B cell (primary cell): Measurements from ENCODE around the gene CDC37. TPM values are rescaled to one million over a fixed set of nuclear protein-coding genes. Genes with fewer than 3 reads are reported as not detected.

Source experiments
- ATAC-seq: fragments of 200-7000 bp; cut with Tn5 transposase; one replicate; pipeline ENCODE4 v1.10.0; 2021; ENCODE audit warnings: low read depth, mild to moderate bottlenecking, moderate number of reproducible peaks, moderate library complexity
- CTCF ChIA-PET: fragments of 350-600 bp; sonication (Branson Sonifier 250); formaldehyde crosslinking; loops from one replicate; lab custom pipeline; 2021; ENCODE audit warnings: antibody characterized with exemption, inconsistent platforms; lab: Charles Lee
- POLR2A ChIA-PET: fragments of 350-600 bp; sonication (Branson Sonifier 250); formaldehyde crosslinking; loops from one replicate; lab custom pipeline; 2021; ENCODE audit warnings: antibody characterized with exemption; lab: Charles Lee
- DNase-seq: peaks from one replicate; pipeline ENCODE4 v3.0.0; 2013
- H2AFZ ChIP-seq: 2 replicates; pipeline ENCODE4 v1.6.1; 2012; ENCODE audit warnings: mild to moderate bottlenecking, low read depth, low read length; ENCODE audit not compliant: insufficient read depth, poor library complexity, severe bottlenecking
- H3K27ac ChIP-seq, 2 donors: 1 replicate in 1 of 2; 2 replicates in 1 of 2; pipeline ENCODE4 v1.5.1; 2012 to 2013; ENCODE audit warnings: low read length in 2 of 2, mild to moderate bottlenecking in 2 of 2, moderate library complexity in 1 of 2
- H3K27me3 ChIP-seq, 4 experiments: fragments of 200-600 bp in 1 of 4; sonication (generic) in 1 of 4; replicated peaks in 1 of 4; 1 replicate in 2 of 4; 2 replicates in 2 of 4; pipeline versions ENCODE4 v1.6.1 to v1.7.0; 2013 to 2016; ENCODE audit warnings: low read length in 3 of 4, mild to moderate bottlenecking in 2 of 4, mixed read lengths in 1 of 4, moderate library complexity in 1 of 4; ENCODE audit not compliant: insufficient read depth in 4 of 4, control insufficient read depth in 3 of 4; ENCODE audit errors: control extremely low read depth in 1 of 4
- H3K36me3 ChIP-seq, 2 experiments: replicated peaks in 1 of 2; 1 replicate in 1 of 2; 2 replicates in 1 of 2; pipeline versions ENCODE4 v1.6.1 to v1.7.1; 2013; ENCODE audit warnings: low read length in 1 of 2; ENCODE audit not compliant: insufficient read depth in 2 of 2, control insufficient read depth in 1 of 2; ENCODE audit errors: control extremely low read depth in 1 of 2, extremely low read depth in 1 of 2
- H3K4me1 ChIP-seq, 2 donors: fragments of 200-600 bp in 1 of 2; sonication (generic) in 1 of 2; 1 replicate in 1 of 2; 2 replicates in 1 of 2; pipeline versions ENCODE4 v1.5.1 to v1.6.1; 2013 to 2017; ENCODE audit warnings: low read length in 2 of 2; ENCODE audit not compliant: control insufficient read depth in 2 of 2, insufficient read depth in 2 of 2
- H3K4me2 ChIP-seq: replicated peaks from 2 replicates; pipeline ENCODE3; 2012; ENCODE audit warnings: mild to moderate bottlenecking, low read depth, low read length; ENCODE audit not compliant: poor library complexity, severe bottlenecking
- H3K4me3 ChIP-seq, 5 experiments: fragments of 200-600 bp in 1 of 5; sonication (generic) in 1 of 5; 1 replicate in 3 of 5; 2 replicates in 2 of 5; pipeline versions ENCODE4 v1.5.1 to v1.7.0; 2011 to 2016; ENCODE audit warnings: low read length in 4 of 5, mild to moderate bottlenecking in 4 of 5, low read depth in 2 of 5, control low read depth in 1 of 5, moderate library complexity in 1 of 5; ENCODE audit not compliant: insufficient read depth in 1 of 5; ENCODE audit errors: control extremely low read depth in 1 of 5, extremely low read depth in 1 of 5
- H3K79me2 ChIP-seq: fragments of 200-600 bp; sonication (generic); one replicate; pipeline ENCODE4 v1.6.0; 2016; ENCODE audit warnings: low read length; ENCODE audit not compliant: control insufficient read depth, insufficient read depth
- H3K9ac ChIP-seq: fragments of 200-600 bp; sonication (generic); 2 replicates; pipeline ENCODE4 v1.6.1; 2017; ENCODE audit warnings: mild to moderate bottlenecking, low read length, moderate library complexity
- H3K9me3 ChIP-seq, 3 donors: one replicate each; pipeline versions ENCODE4 v1.6.1 to v1.7.1; 2013; ENCODE audit warnings: low read length in 2 of 3; ENCODE audit not compliant: control insufficient read depth in 2 of 3, insufficient read depth in 1 of 3; ENCODE audit errors: control extremely low read depth in 1 of 3
- H4K20me1 ChIP-seq: 2 replicates; pipeline ENCODE4 v1.6.0; 2012; ENCODE audit warnings: mild to moderate bottlenecking, low read length; ENCODE audit not compliant: insufficient read depth, control insufficient read depth, poor library complexity, severe bottlenecking
- H3K27ac Mint-ChIP-seq: one replicate; pipeline ENCODE4 v1.8.0; 2021; ENCODE audit warnings: mixed read lengths
- H3K27me3 Mint-ChIP-seq: one replicate; pipeline ENCODE4 v1.8.0; 2021; ENCODE audit warnings: mixed read lengths
- H3K4me1 Mint-ChIP-seq: one replicate; pipeline ENCODE4 v1.8.0; 2021; ENCODE audit warnings: mixed read lengths
- H3K4me3 Mint-ChIP-seq: one replicate; pipeline ENCODE4 v1.8.0; 2021; ENCODE audit warnings: mixed read lengths
- H3K9me3 Mint-ChIP-seq: one replicate; pipeline ENCODE4 v1.8.0; 2022; ENCODE audit warnings: mixed read lengths; ENCODE audit not compliant: insufficient read depth
- CTCF ChIP-seq: fragments of 200-600 bp; IDR thresholded peaks from one replicate; pipeline ENCODE4 v1.8.0; 2022; ENCODE audit warnings: antibody characterized with exemption, mild to moderate bottlenecking
- EZH2 ChIP-seq: IDR thresholded peaks from 2 replicates; pipeline ENCODE4 v1.6.1; 2012; ENCODE audit warnings: borderline replicate concordance, low read depth, mild to moderate bottlenecking, moderate library complexity, low read length; ENCODE audit not compliant: insufficient read depth, poor library complexity, severe bottlenecking
- WGBS: methylation state at CpG from one replicate; pipeline ENCODE4 v1.1.5; 2013; ENCODE audit warnings: missing lambda C conversion rate; ENCODE audit not compliant: insufficient coverage; 5-methylcytosine and 5-hydroxymethylcytosine counted together
- intact Hi-C: fragments of 100-400 bp; cut with micrococcal nuclease; formaldehyde crosslinking; loops from one replicate; pipeline ENCODE4 v1.10.0; 2022
- polyA plus RNA-seq: library from polyadenylated mRNA; depleted of rRNA; stranded (reverse); fragments of >200 nt; gene quantifications from 2 replicates; pipeline ENCODE4 v1.2.3, GENCODE V29; 2012
- total RNA-seq, 2 donors: library from RNA; stranded (reverse); fragments of 120-200 nt in 1 of 2; gene quantifications; 1 replicate in 1 of 2; 2 replicates in 1 of 2; pipeline versions ENCODE4 v1.2.3 to v1.2.4, GENCODE V29; 2013 to 2022

Gene CDC37
- total and polyA plus RNA-seq, 2 donors (not counting 1 experiment from before 2014, with no cell fraction given), result 193 to 408 TPM

- 7% methylated on average over 74 of the region's 75 CpGs for WGBS
- ATAC-seq, result no peak
- no peaks in the 10 kb centered on the region for H3K36me3 ChIP-seq
- Mint-ChIP-seq H3K9me3 (no peaks in the 10 kb centered on the region), H3K27me3 (peaks cover 13% of the 10 kb centered on the region), H3K4me3 (peak overlapping the region; percentile 94), H3K27ac (peak overlapping the region; percentile 91), H3K4me1 (peaks cover 67% of the 10 kb centered on the region)
- peaks cover 51 to 65% of the 10 kb centered on the region in 2 donors for H3K4me1 ChIP-seq
- H3K4me3 ChIP-seq, result peak overlapping the region in 2 of 5 experiments; percentile 17 to 60
- H3K9me3 ChIP-seq, result peaks cover 0 to 11% (median 0%) of the 10 kb centered on the region in 3 donors
- H4K20me1 ChIP-seq, result no peaks in the 10 kb centered on the region
- no peak overlapping the region for H2AFZ ChIP-seq
- no peak overlapping the region for H3K27ac ChIP-seq
- H3K9ac ChIP-seq, result peak overlapping the region; percentile 40
- intact Hi-C loops, result no loop called here
- peaks cover 0 to 25% (median 12%) of the 10 kb centered on the region in 4 experiments for H3K27me3 ChIP-seq
- peak; percentile 47 for DNase-seq
- ChIA-PET POLR2A (interaction anchor here (1.0 to 1.7 kb wide), 4 partner anchors 16 to 160 kb away, joined by 3 to 5 read pairs (median 4); no protein-coding TSS in a partner anchor), CTCF (interaction anchor here (2.2 to 18.8 kb wide), 3 partner anchors 16 to 26 kb away, joined by 15 to 282 read pairs (median 115); partner anchors contain the start of gene CDC37)
- H3K79me2 ChIP-seq, result no peaks in the 10 kb centered on the region
- peak overlapping the region; percentile 82 for H3K4me2 ChIP-seq
- no peak for TF ChIP-seq CTCF
- TF ChIP-seq EZH2, result no peak
Observed at GRCh38 chr19:10430505-10431253, 27.3 kb upstream of the CDC37 start.

- Mint-ChIP-seq H3K27me3 (peaks cover 13% of the 10 kb centered on the region), H3K27ac (no peak overlapping the region), H3K9me3 (no peaks in the 10 kb centered on the region), H3K4me1 (peaks cover 80% of the 10 kb centered on the region), H3K4me3 (peak overlapping the region; percentile 81)
- peaks cover 0 to 34% (median 12%) of the 10 kb centered on the region in 4 experiments for H3K27me3 ChIP-seq
- ChIA-PET CTCF (interaction anchor here (3.8 to 18.8 kb wide), 3 partner anchors 7 to 22 kb away, joined by 26 to 282 read pairs (median 115); partner anchors contain the start of gene CDC37), POLR2A (interaction anchor here (0.5 to 1.7 kb wide), 5 partner anchors 12 to 594 kb away, joined by 3 to 19 read pairs (median 5); partner anchors contain the start of gene PIN1)
- no peaks in the 10 kb centered on the region for H3K36me3 ChIP-seq
- peaks cover 68 to 82% of the 10 kb centered on the region in 2 donors for H3K4me1 ChIP-seq
- H3K79me2 ChIP-seq, result no peaks in the 10 kb centered on the region
- H3K27ac ChIP-seq, result no peak overlapping the region
- no peak for ATAC-seq
- H3K9me3 ChIP-seq, result peaks cover 0 to 11% (median 0%) of the 10 kb centered on the region in 3 donors
- no peak overlapping the region for H3K4me3 ChIP-seq
- TF ChIP-seq EZH2 (no peak), CTCF (no peak)
- intact Hi-C loops, result loop anchor here (1.0 to 5.0 kb wide), 2 partner anchors 13 to 73 kb away; partner anchors contain the start of gene KEAP1
- peak overlapping the region; percentile 17 for H3K9ac ChIP-seq
- no peak for DNase-seq
- H2AFZ ChIP-seq, result no peak overlapping the region
- H3K4me2 ChIP-seq, result peak overlapping the region; percentile 52
- H4K20me1 ChIP-seq, result no peaks in the 10 kb centered on the region
- WGBS, result 79% methylated on average over 3 of the region's 5 CpGs
Observed at GRCh38 chr19:10428996-10429381, 25.6 kb upstream of the CDC37 start.
